PFSK-1 (cell line): ENCODE measurements around the gene ANKH.

Experiments used
- FOXP2 ChIP-seq: optimal IDR thresholded peaks from 2 replicates; pipeline ENCODE3; 2011; ENCODE audit warnings: borderline replicate concordance, control low read depth, inconsistent platforms; ENCODE audit not compliant: insufficient read depth; ENCODE audit errors: extremely low read length, extremely low read depth
- POLR2AphosphoS5 ChIP-seq: IDR thresholded peaks from 2 replicates; pipeline ENCODE4 v1.6.1; 2012; ENCODE audit warnings: low read depth, mild to moderate bottlenecking, control low read depth, low read length, moderate library complexity
- SIN3A ChIP-seq: IDR thresholded peaks from 2 replicates; pipeline ENCODE4 v1.6.1; 2012; ENCODE audit warnings: mild to moderate bottlenecking, low read length, moderate library complexity, borderline replicate concordance; ENCODE audit not compliant: insufficient read depth
- TAF1 ChIP-seq: IDR thresholded peaks from 2 replicates; pipeline ENCODE4 v1.6.1; 2012; ENCODE audit warnings: low read length, control low read depth, borderline replicate concordance; ENCODE audit not compliant: insufficient read depth
- TF ChIP-seq, protein P1 (sequence below), 2 experiments: IDR thresholded peaks; 2 replicates each; pipeline versions ENCODE4 v1.6.1 to v1.8.0; 2011 to 2012; ENCODE audit warnings: low read depth in 2 of 2, low read length in 2 of 2, control low read depth in 1 of 2, inconsistent platforms in 1 of 2, mild to moderate bottlenecking in 1 of 2, moderate library complexity in 1 of 2; ENCODE audit not compliant: insufficient read depth in 1 of 2

The ANKH gene

DNA sequence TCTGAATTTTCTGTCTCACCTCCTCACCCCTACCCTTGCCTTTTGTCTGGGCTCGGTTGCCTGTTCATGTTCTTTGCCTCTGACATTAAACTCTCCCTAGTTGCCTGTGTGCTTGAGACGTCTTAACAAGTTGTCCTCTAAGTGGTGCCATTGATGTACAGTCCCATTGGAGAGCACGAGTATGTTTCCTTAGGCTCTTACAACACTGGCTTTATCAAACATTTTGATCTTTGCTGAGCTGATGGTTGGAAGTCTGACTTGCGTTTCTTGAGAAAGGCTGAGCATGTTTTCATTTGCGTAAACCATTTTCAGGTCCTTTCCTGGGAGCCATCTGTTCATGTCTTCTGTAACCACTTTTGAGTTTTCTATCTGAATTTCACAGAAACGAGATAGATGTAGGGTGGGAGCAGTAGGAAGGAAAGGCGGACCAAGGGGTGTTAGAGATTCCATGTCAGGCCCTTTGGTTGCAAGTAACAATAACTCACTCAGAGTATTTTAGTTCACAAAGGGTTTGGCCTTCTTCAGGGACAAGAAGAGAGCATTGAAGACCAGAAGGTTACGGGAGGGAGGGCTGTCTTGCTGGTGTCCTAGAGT, 171.7 kb downstream of the ANKH start:
- TF ChIP-seq TAF1 (no peak), POLR2AphosphoS5 (no peak), SIN3A (no peak), FOXP2 (no peak)
- TF ChIP-seq, protein P1, sequence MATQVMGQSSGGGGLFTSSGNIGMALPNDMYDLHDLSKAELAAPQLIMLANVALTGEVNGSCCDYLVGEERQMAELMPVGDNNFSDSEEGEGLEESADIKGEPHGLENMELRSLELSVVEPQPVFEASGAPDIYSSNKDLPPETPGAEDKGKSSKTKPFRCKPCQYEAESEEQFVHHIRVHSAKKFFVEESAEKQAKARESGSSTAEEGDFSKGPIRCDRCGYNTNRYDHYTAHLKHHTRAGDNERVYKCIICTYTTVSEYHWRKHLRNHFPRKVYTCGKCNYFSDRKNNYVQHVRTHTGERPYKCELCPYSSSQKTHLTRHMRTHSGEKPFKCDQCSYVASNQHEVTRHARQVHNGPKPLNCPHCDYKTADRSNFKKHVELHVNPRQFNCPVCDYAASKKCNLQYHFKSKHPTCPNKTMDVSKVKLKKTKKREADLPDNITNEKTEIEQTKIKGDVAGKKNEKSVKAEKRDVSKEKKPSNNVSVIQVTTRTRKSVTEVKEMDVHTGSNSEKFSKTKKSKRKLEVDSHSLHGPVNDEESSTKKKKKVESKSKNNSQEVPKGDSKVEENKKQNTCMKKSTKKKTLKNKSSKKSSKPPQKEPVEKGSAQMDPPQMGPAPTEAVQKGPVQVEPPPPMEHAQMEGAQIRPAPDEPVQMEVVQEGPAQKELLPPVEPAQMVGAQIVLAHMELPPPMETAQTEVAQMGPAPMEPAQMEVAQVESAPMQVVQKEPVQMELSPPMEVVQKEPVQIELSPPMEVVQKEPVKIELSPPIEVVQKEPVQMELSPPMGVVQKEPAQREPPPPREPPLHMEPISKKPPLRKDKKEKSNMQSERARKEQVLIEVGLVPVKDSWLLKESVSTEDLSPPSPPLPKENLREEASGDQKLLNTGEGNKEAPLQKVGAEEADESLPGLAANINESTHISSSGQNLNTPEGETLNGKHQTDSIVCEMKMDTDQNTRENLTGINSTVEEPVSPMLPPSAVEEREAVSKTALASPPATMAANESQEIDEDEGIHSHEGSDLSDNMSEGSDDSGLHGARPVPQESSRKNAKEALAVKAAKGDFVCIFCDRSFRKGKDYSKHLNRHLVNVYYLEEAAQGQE (IDR thresholded peaks at IDR 0.05; ENCODE audit: insufficient read depth in 1 of 2, low read depth in 2 of 2, low read length in 2 of 2): no peak

DNA sequence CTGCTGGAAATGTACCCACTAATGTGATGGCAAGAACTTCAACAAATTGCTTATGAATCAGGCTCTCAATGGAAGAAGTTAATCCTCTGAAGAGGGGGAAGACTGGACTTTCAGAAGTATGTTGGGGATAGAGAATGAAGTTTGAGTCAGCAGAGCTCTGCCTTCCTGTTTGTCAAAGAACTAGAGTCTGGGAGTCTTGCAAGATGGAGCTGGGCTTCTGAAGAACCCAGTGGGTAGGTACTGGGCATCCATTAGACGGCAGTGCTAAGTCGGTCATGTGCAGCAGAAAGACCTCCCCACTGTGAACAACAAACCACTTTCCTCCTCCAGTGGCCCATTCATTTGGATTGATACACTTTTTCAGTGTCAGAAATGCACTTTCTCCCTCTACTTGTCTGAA, 172.4 kb downstream of the ANKH start:
- TF ChIP-seq, protein P1 (IDR thresholded peaks at IDR 0.05; ENCODE audit: insufficient read depth in 1 of 2, low read depth in 2 of 2, low read length in 2 of 2): no peak
- no peak for TF ChIP-seq SIN3A
- TF ChIP-seq TAF1: no peak
- TF ChIP-seq POLR2AphosphoS5: no peak
- TF ChIP-seq FOXP2: no peak

DNA sequence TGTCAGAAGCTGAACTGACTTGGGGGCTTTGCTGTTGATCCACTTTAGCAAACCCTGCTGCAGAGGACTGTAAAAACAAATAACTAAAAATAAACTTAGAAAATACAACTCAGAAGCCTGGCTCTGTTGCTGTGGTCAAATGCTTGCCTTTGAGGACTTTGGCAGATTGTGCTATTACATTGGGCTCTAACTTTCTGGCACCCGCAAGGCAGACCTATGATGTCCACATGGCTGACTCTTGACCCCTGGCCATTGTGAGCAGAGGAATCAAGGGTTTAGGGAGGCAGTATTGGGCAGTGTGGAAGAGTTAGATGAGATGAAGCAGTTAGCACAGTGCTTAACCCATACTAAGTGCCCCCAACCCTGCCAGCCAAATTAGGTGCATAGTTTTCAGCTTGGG, 173.1 kb downstream of the ANKH start:
- TF ChIP-seq TAF1 (no peak), SIN3A (no peak), POLR2AphosphoS5 (no peak), FOXP2 (no peak)
- TF ChIP-seq, protein P1 (IDR thresholded peaks at IDR 0.05; ENCODE audit: insufficient read depth in 1 of 2, low read depth in 2 of 2, low read length in 2 of 2): no peak

DNA sequence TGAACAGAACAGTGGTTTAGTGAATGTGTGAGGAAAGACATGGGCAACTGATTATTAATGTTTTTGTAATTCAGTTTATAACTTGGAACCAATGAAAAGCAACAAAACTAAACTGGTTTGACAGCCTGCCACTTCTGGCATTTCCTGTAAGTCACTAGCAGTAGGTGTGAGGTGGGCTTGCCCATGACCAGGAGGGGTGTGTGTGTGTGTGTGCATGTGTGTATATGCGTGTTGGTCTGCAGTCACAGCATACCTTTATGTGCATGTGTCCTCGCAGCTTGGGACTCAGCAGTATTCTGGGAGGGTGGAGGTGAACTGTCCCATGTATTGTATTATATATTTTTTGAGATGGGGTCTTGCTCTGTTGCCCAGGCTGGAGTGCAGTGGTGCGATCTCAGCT, 174.7 kb downstream of the ANKH start:
- TF ChIP-seq TAF1 (no peak), POLR2AphosphoS5 (no peak), FOXP2 (no peak), SIN3A (no peak)
- TF ChIP-seq, protein P1 (IDR thresholded peaks at IDR 0.05; ENCODE audit: insufficient read depth in 1 of 2, low read depth in 2 of 2, low read length in 2 of 2): no peak

DNA sequence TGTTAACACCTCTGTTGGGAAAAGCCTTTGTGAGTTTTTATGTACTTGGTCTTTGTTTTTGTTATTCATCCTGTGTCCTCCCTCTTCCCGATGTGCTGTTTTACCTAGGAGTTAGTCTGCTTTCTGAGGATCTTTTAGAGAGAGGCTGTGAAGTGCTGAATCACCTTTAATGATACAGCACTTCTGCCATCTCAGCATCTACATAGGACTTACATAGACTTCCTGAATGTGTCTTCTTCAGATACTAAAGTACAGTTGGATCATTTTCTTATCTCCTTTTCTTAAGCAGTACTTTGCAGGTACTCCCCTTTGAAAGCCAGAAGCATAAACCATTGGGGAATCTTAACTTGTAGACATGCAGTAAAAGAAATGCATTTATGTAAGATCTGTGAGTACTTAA, 175.5 kb downstream of the ANKH start:
- TF ChIP-seq, protein P1 (IDR thresholded peaks at IDR 0.05; ENCODE audit: insufficient read depth in 1 of 2, low read depth in 2 of 2, low read length in 2 of 2): no peak
- TF ChIP-seq TAF1 (no peak), SIN3A (no peak), POLR2AphosphoS5 (no peak), FOXP2 (no peak)
